GM21717 (cell line): ENCODE measurements around the gene MBNL3.
"Not testable (repeated sequence)": the region's sequence is repeated elsewhere in the genome, so short reads cannot be mapped to it uniquely, and the experiment has no call there.

Source experiments
- ATAC-seq: cut with Tn5 transposase; IDR thresholded peaks from one replicate; pipeline ENCODE4 v1.9.1; 2021; ENCODE audit warnings: mild to moderate bottlenecking, moderate library complexity; ENCODE audit not compliant: unreplicated experiment

The MBNL3 gene

GRCh38 chrX:132480581-132481203, 8.1 kb downstream of the MBNL3 start:
- peak; percentile 89 for ATAC-seq

GRCh38 chrX:132474544-132475248, 14.1 kb downstream of the MBNL3 start:
- ATAC-seq: no peak

GRCh38 chrX:132472397-132472796, 16.4 kb downstream of the MBNL3 start:
- no peak for ATAC-seq

GRCh38 chrX:132470831-132471230, 18.0 kb downstream of the MBNL3 start:
- no peak for ATAC-seq

GRCh38 chrX:132470179-132470578, 18.7 kb downstream of the MBNL3 start:
- no peak for ATAC-seq

GRCh38 chrX:132468454-132468853, 20.4 kb downstream of the MBNL3 start:
- no peak for ATAC-seq

- ATAC-seq: no peak
Measured at GRCh38 chrX:132467989-132468388, 20.8 kb downstream of the MBNL3 start.

GRCh38 chrX:132467026-132467425, 21.8 kb downstream of the MBNL3 start:
- ATAC-seq: no peak

GRCh38 chrX:132463411-132463810, 25.4 kb downstream of the MBNL3 start:
- ATAC-seq: no peak

GRCh38 chrX:132461886-132462285, 27.0 kb downstream of the MBNL3 start:
- ATAC-seq: no peak

GRCh38 chrX:132452911-132453550, 35.8 kb downstream of the MBNL3 start:
- ATAC-seq: no peak

- ATAC-seq: not testable (repeated sequence)
Measured at GRCh38 chrX:132445909-132446308, 42.9 kb downstream of the MBNL3 start.

- ATAC-seq: no peak
Measured at GRCh38 chrX:132444936-132445335, 43.9 kb downstream of the MBNL3 start.

- no peak for ATAC-seq
Measured at GRCh38 chrX:132443196-132444135, 45.4 kb downstream of the MBNL3 start.

- ATAC-seq: no peak
Measured at GRCh38 chrX:132442691-132443090, 46.1 kb downstream of the MBNL3 start.

GRCh38 chrX:132435222-132435621, 53.6 kb downstream of the MBNL3 start:
- ATAC-seq: no peak

GRCh38 chrX:132433551-132433950, 55.3 kb downstream of the MBNL3 start:
- no peak for ATAC-seq

GRCh38 chrX:132433001-132433400, 55.8 kb downstream of the MBNL3 start:
- no peak for ATAC-seq

GRCh38 chrX:132428896-132429295, 59.9 kb downstream of the MBNL3 start:
- ATAC-seq: no peak

GRCh38 chrX:132426695-132427281, 62.0 kb downstream of the MBNL3 start:
- ATAC-seq: no peak
